Smooth muscle cell (in vitro differentiated cells): Measurements from ENCODE around the gene DYSF. TPM values are rescaled to one million over a fixed set of nuclear protein-coding genes. Genes with fewer than 3 reads are reported as not detected.

Experiments used
- DNase-seq: peaks from one replicate; lab custom pipeline; 2025; ENCODE audit not compliant: unreplicated experiment; lab: John Stamatoyannopoulos, UW
- H2AFZ ChIP-seq: fragments of 200-600 bp; sonication (generic); 2 replicates; pipeline ENCODE4 v1.6.0; 2016; ENCODE audit warnings: antibody characterized with exemption, low read depth, mild to moderate bottlenecking
- H3F3A ChIP-seq: fragments of 200-600 bp; sonication (generic); 2 replicates; pipeline ENCODE4 v1.6.0; 2017; ENCODE audit warnings: antibody characterized with exemption, low read depth
- H3K27ac ChIP-seq: fragments of 200-600 bp; sonication (generic); 2 replicates; pipeline ENCODE4 v1.5.1; 2016; ENCODE audit warnings: low read depth, mild to moderate bottlenecking
- H3K27me3 ChIP-seq: fragments of 200-600 bp; sonication (generic); 2 replicates; pipeline ENCODE4 v1.6.1; 2016; ENCODE audit warnings: low read depth, mild to moderate bottlenecking
- H3K36me3 ChIP-seq: fragments of 200-600 bp; sonication (generic); 2 replicates; pipeline ENCODE4 v1.5.1; 2016; ENCODE audit warnings: low read depth
- H3K4me1 ChIP-seq: fragments of 200-600 bp; sonication (generic); 2 replicates; pipeline ENCODE4 v1.5.1; 2016; ENCODE audit warnings: low read depth
- H3K4me2 ChIP-seq: fragments of 200-600 bp; sonication (generic); 2 replicates; pipeline ENCODE4 v1.6.0; 2016; ENCODE audit warnings: mild to moderate bottlenecking
- H3K4me3 ChIP-seq: fragments of 200-600 bp; sonication (generic); 2 replicates; pipeline ENCODE4 v1.5.1; 2016; ENCODE audit warnings: mild to moderate bottlenecking
- H3K79me2 ChIP-seq: fragments of 200-600 bp; sonication (generic); 2 replicates; pipeline ENCODE4 v1.6.0; 2016; ENCODE audit warnings: low read depth, mild to moderate bottlenecking
- H3K9ac ChIP-seq: fragments of 200-600 bp; sonication (generic); 2 replicates; pipeline ENCODE4 v1.6.0; 2016; ENCODE audit warnings: low read depth
- H3K9me3 ChIP-seq: fragments of 200-600 bp; sonication (generic); replicated peaks from 2 replicates; pipeline ENCODE4 v1.5.1; 2016; ENCODE audit warnings: low read depth
- H4K20me1 ChIP-seq: fragments of 200-600 bp; sonication (generic); 2 replicates; pipeline ENCODE4 v1.6.0; 2016; ENCODE audit warnings: low read depth
- CTCF ChIP-seq: fragments of 200-600 bp; sonication (generic); IDR thresholded peaks from 2 replicates; pipeline ENCODE4 v1.5.1; 2017; ENCODE audit warnings: borderline replicate concordance, mild to moderate bottlenecking, antibody characterized with exemption; ENCODE audit not compliant: insufficient read depth, poor library complexity, severe bottlenecking
- WGBS: methylation state at CpG from one replicate; pipeline ENCODE4 v1.1.7; 2016; ENCODE audit warnings: low lambda C conversion rate; 5-methylcytosine and 5-hydroxymethylcytosine counted together
- polyA plus RNA-seq: library from polyadenylated mRNA; unstranded; fragments of >200 nt; fragmentation: Nextera tagmentation; extraction: Ambion mirVana; gene quantifications from 2 replicates; pipeline ENCODE4 v1.2.1, GENCODE V29; 2016
- total RNA-seq: library from RNA; depleted of rRNA; stranded (reverse); fragments of >200 nt; gene quantifications from 2 replicates; pipeline ENCODE4 v1.2.3, GENCODE V29; 2014

DYSF gene
- total and polyA plus RNA-seq, 2 experiments from 2014 or later: 0.64 to 1.6 TPM

GRCh38 chr2:71526975-71527374, 73.6 kb downstream of the DYSF start:
- 79% methylated on average over 9 of the region's 9 CpGs for WGBS
- no peak for TF ChIP-seq CTCF
- Histone ChIP-seq H3K79me2 (no peaks in the 10 kb centered on the region), H3K4me1 (no peaks in the 10 kb centered on the region), H3K4me3 (no peak overlapping the region), H3K36me3 (no peaks in the 10 kb centered on the region), H3K27ac (no peak overlapping the region), H3K9ac (no peak overlapping the region), H3K27me3 (no peaks in the 10 kb centered on the region), H3F3A (no peaks in the 10 kb centered on the region), H4K20me1 (no peaks in the 10 kb centered on the region), H3K4me2 (no peak overlapping the region), H2AFZ (no peak overlapping the region), H3K9me3 (no peaks in the 10 kb centered on the region)
- no peak for DNase-seq

GRCh38 chr2:71528131-71528591, 74.8 kb downstream of the DYSF start:
- H2AFZ ChIP-seq: no peak overlapping the region
- 90% methylated on average over 10 of the region's 10 CpGs for WGBS
- H3K36me3 ChIP-seq: no peaks in the 10 kb centered on the region
- no peak overlapping the region for H3K4me3 ChIP-seq
- no peaks in the 10 kb centered on the region for H3K79me2 ChIP-seq
- H3K27me3 ChIP-seq: no peaks in the 10 kb centered on the region
- no peak overlapping the region for H3K9ac ChIP-seq
- H3K4me2 ChIP-seq: no peak overlapping the region
- no peak overlapping the region for H3K27ac ChIP-seq
- H3F3A ChIP-seq: no peaks in the 10 kb centered on the region
- H4K20me1 ChIP-seq: no peaks in the 10 kb centered on the region
- H3K9me3 ChIP-seq: no peaks in the 10 kb centered on the region
- TF ChIP-seq CTCF: no peak
- no peak for DNase-seq
- no peaks in the 10 kb centered on the region for H3K4me1 ChIP-seq

GRCh38 chr2:71528749-71529148, 75.4 kb downstream of the DYSF start:
- 98% methylated on average over 4 of the region's 4 CpGs for WGBS
- H3K4me1 ChIP-seq: no peaks in the 10 kb centered on the region
- H3K4me2 ChIP-seq: no peak overlapping the region
- H3K4me3 ChIP-seq: no peak overlapping the region
- DNase-seq: no peak
- TF ChIP-seq CTCF: no peak
- H3K9ac ChIP-seq: no peak overlapping the region
- H4K20me1 ChIP-seq: no peaks in the 10 kb centered on the region
- no peaks in the 10 kb centered on the region for H3K79me2 ChIP-seq
- no peaks in the 10 kb centered on the region for H3K36me3 ChIP-seq
- no peaks in the 10 kb centered on the region for H3K27me3 ChIP-seq
- no peaks in the 10 kb centered on the region for H3K9me3 ChIP-seq
- no peaks in the 10 kb centered on the region for H3F3A ChIP-seq
- no peak overlapping the region for H2AFZ ChIP-seq
- no peak overlapping the region for H3K27ac ChIP-seq

- Histone ChIP-seq H3F3A (no peaks in the 10 kb centered on the region), H2AFZ (no peak overlapping the region)
- 81% methylated on average over 8 of the region's 8 CpGs for WGBS
Observed at GRCh38 chr2:71530211-71530610, 76.8 kb downstream of the DYSF start.

More at GRCh38 chr2:71530211-71530610, 76.8 kb downstream of the DYSF start:
- no peak for TF ChIP-seq CTCF
- no peaks in the 10 kb centered on the region for H3K4me1 ChIP-seq
- no peaks in the 10 kb centered on the region for H3K27me3 ChIP-seq
- DNase-seq: no peak
- H3K36me3 ChIP-seq: no peaks in the 10 kb centered on the region
- no peak overlapping the region for H3K9ac ChIP-seq
- H3K4me3 ChIP-seq: no peak overlapping the region
- no peaks in the 10 kb centered on the region for H3K9me3 ChIP-seq
- H3K27ac ChIP-seq: no peak overlapping the region
- no peak overlapping the region for H3K4me2 ChIP-seq
- no peaks in the 10 kb centered on the region for H3K79me2 ChIP-seq
- H4K20me1 ChIP-seq: no peaks in the 10 kb centered on the region
